OCI-LY3 (cell line): ENCODE measurements around the gene TLL2.

Experiments
- EZH2phosphoT487 ChIP-seq: fragments of 200-600 bp; shearing (Covaris generic); IDR thresholded peaks from 2 replicates; pipeline ENCODE4 v1.6.1; 2018; ENCODE audit warnings: antibody characterized with exemption, mixed run types, low read depth
- TF ChIP-seq, protein P1 (sequence below): fragments of 200-600, 300-600 bp; sonication (generic); IDR thresholded peaks from 2 replicates; pipeline ENCODE4 v1.5.1; 2014; ENCODE audit warnings: antibody characterized with exemption, low read length, low read depth

DNA sequence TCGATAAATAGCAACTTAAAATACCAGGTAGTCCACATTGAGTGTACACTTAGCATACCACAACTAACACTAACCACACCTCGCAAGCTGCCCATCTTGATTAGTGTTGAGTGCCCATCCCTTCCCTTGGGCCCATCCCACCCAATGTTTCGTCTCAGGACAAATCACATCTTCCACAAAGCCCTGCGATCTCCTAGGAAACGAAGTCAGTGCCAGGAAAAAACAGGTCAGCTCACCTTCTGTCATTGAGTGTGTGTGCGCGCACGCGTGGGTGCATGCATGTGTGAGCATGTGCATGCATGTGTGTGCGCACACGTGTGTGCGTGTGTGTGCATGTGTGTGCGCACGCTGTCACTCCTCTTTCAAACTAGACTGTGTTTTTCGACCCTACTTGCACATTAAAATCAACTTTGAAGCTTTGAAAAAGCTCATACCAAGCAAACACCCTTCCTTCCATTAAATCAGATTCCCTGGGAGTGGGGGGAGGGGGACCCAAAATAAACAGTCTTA lies 106.1 kb downstream of the TLL2 start:
- TF ChIP-seq, protein P1, sequence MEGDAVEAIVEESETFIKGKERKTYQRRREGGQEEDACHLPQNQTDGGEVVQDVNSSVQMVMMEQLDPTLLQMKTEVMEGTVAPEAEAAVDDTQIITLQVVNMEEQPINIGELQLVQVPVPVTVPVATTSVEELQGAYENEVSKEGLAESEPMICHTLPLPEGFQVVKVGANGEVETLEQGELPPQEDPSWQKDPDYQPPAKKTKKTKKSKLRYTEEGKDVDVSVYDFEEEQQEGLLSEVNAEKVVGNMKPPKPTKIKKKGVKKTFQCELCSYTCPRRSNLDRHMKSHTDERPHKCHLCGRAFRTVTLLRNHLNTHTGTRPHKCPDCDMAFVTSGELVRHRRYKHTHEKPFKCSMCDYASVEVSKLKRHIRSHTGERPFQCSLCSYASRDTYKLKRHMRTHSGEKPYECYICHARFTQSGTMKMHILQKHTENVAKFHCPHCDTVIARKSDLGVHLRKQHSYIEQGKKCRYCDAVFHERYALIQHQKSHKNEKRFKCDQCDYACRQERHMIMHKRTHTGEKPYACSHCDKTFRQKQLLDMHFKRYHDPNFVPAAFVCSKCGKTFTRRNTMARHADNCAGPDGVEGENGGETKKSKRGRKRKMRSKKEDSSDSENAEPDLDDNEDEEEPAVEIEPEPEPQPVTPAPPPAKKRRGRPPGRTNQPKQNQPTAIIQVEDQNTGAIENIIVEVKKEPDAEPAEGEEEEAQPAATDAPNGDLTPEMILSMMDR = no peak
- TF ChIP-seq EZH2phosphoT487 = no peak
